SU-DHL-6 (cell line): ENCODE data around the gene SH3RF1.

Experiments used
- H2AFZ ChIP-seq: fragments of 200-600 bp; sonication (generic); 2 replicates; pipeline ENCODE4 v1.6.1; 2014; ENCODE audit warnings: low read depth, mild to moderate bottlenecking, moderate library complexity, mixed read lengths, antibody characterized with exemption, low read length; ENCODE audit not compliant: severe bottlenecking
- H3F3A ChIP-seq: fragments of 200-600 bp; shearing (Covaris generic); 2 replicates; pipeline ENCODE4 v1.6.0; 2016; ENCODE audit warnings: antibody characterized with exemption, mild to moderate bottlenecking; ENCODE audit not compliant: insufficient read depth
- H3K27ac ChIP-seq: fragments of 200-600 bp; sonication (generic); 2 replicates; pipeline ENCODE4 v1.5.1; 2016; ENCODE audit warnings: low read depth, mild to moderate bottlenecking, low read length, moderate library complexity, mixed read lengths
- H3K27me3 ChIP-seq: fragments of 200-600 bp; sonication (generic), shearing (Covaris generic); 2 replicates; pipeline ENCODE4 v1.6.0; 2014; ENCODE audit warnings: mild to moderate bottlenecking, low read length
- H3K36me3 ChIP-seq: fragments of 200-600 bp; sonication (generic); 2 replicates; pipeline ENCODE4 v1.6.1; 2014; ENCODE audit warnings: mild to moderate bottlenecking, low read length, mixed read lengths
- H3K4me2 ChIP-seq: fragments of 300-600, 200-600 bp; shearing (Covaris generic), sonication (generic); 2 replicates; pipeline ENCODE4 v1.6.0; 2014; ENCODE audit warnings: low read length, low read depth, mild to moderate bottlenecking; ENCODE audit not compliant: poor library complexity, severe bottlenecking
- H3K4me3 ChIP-seq: fragments of 200-600 bp; sonication (generic); 2 replicates; pipeline ENCODE4 v1.5.1; 2014; ENCODE audit warnings: antibody characterized with exemption, low read length, mild to moderate bottlenecking, mixed read lengths; ENCODE audit not compliant: insufficient read depth, poor library complexity, severe bottlenecking
- H3K79me2 ChIP-seq: fragments of 200-600 bp; sonication (generic); 2 replicates; pipeline ENCODE4 v1.6.1; 2014; ENCODE audit warnings: mild to moderate bottlenecking, low read length, moderate library complexity; ENCODE audit not compliant: insufficient read depth
- H3K9ac ChIP-seq: fragments of 200-600 bp; sonication (generic); 2 replicates; pipeline ENCODE4 v1.7.0; 2014; ENCODE audit warnings: mild to moderate bottlenecking, low read length
- H3K9me2 ChIP-seq: fragments of 200-600 bp; sonication (generic); replicated peaks from 2 replicates; pipeline ENCODE4 v1.6.1; 2014; ENCODE audit warnings: low read length; ENCODE audit not compliant: insufficient read depth
- H3K9me3 ChIP-seq: fragments of 200-600 bp; sonication (generic); 2 replicates; pipeline ENCODE4 v1.6.1; 2014; ENCODE audit warnings: low read length, mixed read lengths; ENCODE audit not compliant: insufficient read depth
- H4K20me1 ChIP-seq: fragments of 200-600 bp; sonication (generic); 2 replicates; pipeline ENCODE4 v1.6.1; 2014; ENCODE audit warnings: low read depth, mild to moderate bottlenecking, antibody characterized with exemption, low read length, moderate library complexity, mixed read lengths
- EZH2phosphoT487 ChIP-seq: fragments of 200-600 bp; sonication (generic), shearing (Covaris generic); conservative IDR thresholded peaks from 2 replicates; pipeline ENCODE4 v1.6.1; 2018; ENCODE audit warnings: mild to moderate bottlenecking, antibody characterized with exemption, low read length, moderate library complexity, mixed read lengths
- TF ChIP-seq, protein P1 (sequence below): fragments of 200-600 bp; sonication (generic); IDR thresholded peaks from one replicate; pipeline ENCODE4 v1.5.1; 2017; ENCODE audit warnings: antibody characterized with exemption, mild to moderate bottlenecking, low read length, moderate library complexity; ENCODE audit not compliant: insufficient read depth, poor library complexity, severe bottlenecking

Gene SH3RF1

DNA sequence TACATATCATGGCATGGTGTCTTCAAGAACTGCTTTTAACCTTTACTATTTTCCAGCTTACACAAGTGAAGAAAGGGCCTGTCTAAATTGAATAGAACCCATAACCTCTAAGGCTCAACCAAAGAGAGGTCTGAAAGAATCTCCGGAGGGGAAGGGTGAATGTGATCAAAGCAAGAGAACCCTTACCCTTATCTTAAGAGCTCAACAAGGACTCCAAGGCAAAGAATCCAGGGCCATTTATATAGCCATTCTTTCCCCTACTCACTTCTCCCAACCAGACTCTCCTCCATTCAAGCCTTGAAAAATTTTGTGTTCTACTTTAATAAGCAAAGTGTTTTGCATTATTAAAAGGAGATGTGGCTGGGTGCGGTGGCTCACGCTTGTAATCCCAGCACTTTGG, 118.7 kb downstream of the SH3RF1 start:
- Histone ChIP-seq H3K79me2 (no peaks in the 10 kb centered on the region), H3K4me3 (no peak overlapping the region)
- TF ChIP-seq, protein P1, sequence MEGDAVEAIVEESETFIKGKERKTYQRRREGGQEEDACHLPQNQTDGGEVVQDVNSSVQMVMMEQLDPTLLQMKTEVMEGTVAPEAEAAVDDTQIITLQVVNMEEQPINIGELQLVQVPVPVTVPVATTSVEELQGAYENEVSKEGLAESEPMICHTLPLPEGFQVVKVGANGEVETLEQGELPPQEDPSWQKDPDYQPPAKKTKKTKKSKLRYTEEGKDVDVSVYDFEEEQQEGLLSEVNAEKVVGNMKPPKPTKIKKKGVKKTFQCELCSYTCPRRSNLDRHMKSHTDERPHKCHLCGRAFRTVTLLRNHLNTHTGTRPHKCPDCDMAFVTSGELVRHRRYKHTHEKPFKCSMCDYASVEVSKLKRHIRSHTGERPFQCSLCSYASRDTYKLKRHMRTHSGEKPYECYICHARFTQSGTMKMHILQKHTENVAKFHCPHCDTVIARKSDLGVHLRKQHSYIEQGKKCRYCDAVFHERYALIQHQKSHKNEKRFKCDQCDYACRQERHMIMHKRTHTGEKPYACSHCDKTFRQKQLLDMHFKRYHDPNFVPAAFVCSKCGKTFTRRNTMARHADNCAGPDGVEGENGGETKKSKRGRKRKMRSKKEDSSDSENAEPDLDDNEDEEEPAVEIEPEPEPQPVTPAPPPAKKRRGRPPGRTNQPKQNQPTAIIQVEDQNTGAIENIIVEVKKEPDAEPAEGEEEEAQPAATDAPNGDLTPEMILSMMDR: no peak
- TF ChIP-seq EZH2phosphoT487: no peak

DNA sequence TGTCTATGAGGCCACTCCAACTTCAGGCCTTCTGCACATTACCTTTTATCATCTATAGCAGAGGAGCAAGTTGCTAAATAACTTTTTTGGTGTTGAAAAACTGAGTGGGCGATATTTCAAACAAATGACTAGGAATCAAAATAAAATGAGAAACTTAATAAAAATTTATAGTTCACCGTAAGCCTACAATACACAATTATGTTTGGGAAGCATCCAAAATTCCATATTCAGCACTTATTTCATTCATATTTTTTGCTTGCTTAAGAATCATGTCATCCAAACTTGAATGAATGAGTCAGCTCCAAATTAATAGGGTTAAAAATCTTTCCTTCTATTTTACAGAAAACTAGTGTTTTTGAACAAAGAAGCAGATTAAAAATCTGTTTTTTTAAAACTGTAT, 119.1 kb downstream of the SH3RF1 start:
- H3K36me3 ChIP-seq: no peaks in the 10 kb centered on the region

More for the DNA sequence above, 118.7 kb downstream of the SH3RF1 start:
- Histone ChIP-seq H3K4me2 (no peak overlapping the region), H3K9me2 (no peaks in the 10 kb centered on the region), H3K36me3 (no peaks in the 10 kb centered on the region), H3F3A (no peaks in the 10 kb centered on the region), H3K27me3 (no peaks in the 10 kb centered on the region), H3K9ac (no peak overlapping the region), H3K27ac (no peak overlapping the region), H3K9me3 (no peaks in the 10 kb centered on the region), H4K20me1 (no peaks in the 10 kb centered on the region), H2AFZ (no peak overlapping the region)

DNA sequence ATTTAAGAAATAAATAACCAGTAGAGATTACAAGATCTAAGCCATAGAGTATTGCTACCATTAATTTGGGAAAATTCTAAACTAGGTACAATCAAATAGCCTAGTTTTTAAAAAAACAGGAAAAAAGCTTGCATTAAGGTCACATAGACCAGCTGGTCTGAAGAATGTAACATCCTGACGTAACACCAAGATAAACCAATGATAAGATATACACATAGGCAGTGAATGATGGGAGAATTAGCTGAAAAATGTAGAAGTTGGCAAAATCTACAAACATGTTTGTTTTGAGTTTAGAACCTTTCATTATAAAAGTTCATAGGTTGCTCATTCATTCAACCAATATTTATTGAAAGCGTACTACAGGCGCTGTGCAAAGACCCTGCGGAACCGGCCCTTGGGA, 120.0 kb downstream of the SH3RF1 start:
- no peak for TF ChIP-seq EZH2phosphoT487
- TF ChIP-seq, protein P1: no peak
- Histone ChIP-seq H3K4me3 (no peak overlapping the region), H3F3A (no peaks in the 10 kb centered on the region), H2AFZ (no peak overlapping the region), H3K9me2 (no peaks in the 10 kb centered on the region), H3K79me2 (no peaks in the 10 kb centered on the region), H3K9me3 (no peaks in the 10 kb centered on the region), H3K27me3 (no peaks in the 10 kb centered on the region), H3K4me2 (no peak overlapping the region), H3K27ac (no peak overlapping the region), H4K20me1 (no peaks in the 10 kb centered on the region), H3K9ac (no peak overlapping the region), H3K36me3 (no peaks in the 10 kb centered on the region)

More for the DNA sequence above, 119.1 kb downstream of the SH3RF1 start:
- no peak overlapping the region for H3K4me2 ChIP-seq
- no peak overlapping the region for H3K9ac ChIP-seq
- H3F3A ChIP-seq: no peaks in the 10 kb centered on the region
- no peak for TF ChIP-seq EZH2phosphoT487
- TF ChIP-seq, protein P1: no peak
- H3K9me3 ChIP-seq: no peaks in the 10 kb centered on the region
- H3K4me3 ChIP-seq: no peak overlapping the region
- H3K9me2 ChIP-seq: no peaks in the 10 kb centered on the region
- no peaks in the 10 kb centered on the region for H3K27me3 ChIP-seq
- no peaks in the 10 kb centered on the region for H4K20me1 ChIP-seq
- no peaks in the 10 kb centered on the region for H3K79me2 ChIP-seq
- no peak overlapping the region for H3K27ac ChIP-seq
- no peak overlapping the region for H2AFZ ChIP-seq

DNA sequence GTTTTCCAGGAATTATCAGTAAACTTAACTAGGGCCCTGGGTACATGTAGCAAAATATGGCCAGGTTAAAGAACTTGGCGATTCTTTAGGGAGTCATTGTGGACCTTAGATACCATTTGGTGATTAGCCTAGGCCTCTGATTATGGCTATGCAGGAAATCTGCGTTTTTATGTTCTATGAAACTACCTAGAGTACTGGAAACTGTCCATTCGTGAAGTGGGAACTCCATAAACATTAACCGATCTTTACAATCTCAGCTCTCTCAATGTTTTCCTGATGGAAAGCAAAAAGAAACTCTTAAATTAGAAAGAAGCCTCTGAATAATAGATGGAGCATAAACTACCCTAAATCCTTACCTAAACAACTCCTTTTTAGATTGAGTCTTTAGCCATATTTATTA, 121.9 kb downstream of the SH3RF1 start:
- Histone ChIP-seq H3K9ac (no peak overlapping the region), H2AFZ (no peak overlapping the region), H3K36me3 (no peaks in the 10 kb centered on the region), H3K4me2 (no peak overlapping the region), H4K20me1 (no peaks in the 10 kb centered on the region), H3K79me2 (no peaks in the 10 kb centered on the region), H3K9me2 (no peaks in the 10 kb centered on the region), H3K4me3 (no peak overlapping the region), H3F3A (no peaks in the 10 kb centered on the region), H3K27me3 (no peaks in the 10 kb centered on the region), H3K9me3 (no peaks in the 10 kb centered on the region), H3K27ac (no peak overlapping the region)
- no peak for TF ChIP-seq EZH2phosphoT487
- TF ChIP-seq, protein P1: no peak
